Fibroblast of peridontal ligament (primary cell): ENCODE measurements around the gene YPEL1.

Experiments
- DNase-seq: peaks from one replicate; pipeline ENCODE4 v3.0.0-alpha.2; 2010; ENCODE audit errors: extremely low read depth

Gene YPEL1

GRCh38 chr22:21657360-21658032 is 78.1 kb downstream of the YPEL1 start:
- no peak for DNase-seq

- DNase-seq: no peak
Observed at GRCh38 chr22:21657020-21657359, 78.6 kb downstream of the YPEL1 start.

GRCh38 chr22:21652547-21653545 is 82.7 kb downstream of the YPEL1 start:
- DNase-seq: no peak

DNA sequence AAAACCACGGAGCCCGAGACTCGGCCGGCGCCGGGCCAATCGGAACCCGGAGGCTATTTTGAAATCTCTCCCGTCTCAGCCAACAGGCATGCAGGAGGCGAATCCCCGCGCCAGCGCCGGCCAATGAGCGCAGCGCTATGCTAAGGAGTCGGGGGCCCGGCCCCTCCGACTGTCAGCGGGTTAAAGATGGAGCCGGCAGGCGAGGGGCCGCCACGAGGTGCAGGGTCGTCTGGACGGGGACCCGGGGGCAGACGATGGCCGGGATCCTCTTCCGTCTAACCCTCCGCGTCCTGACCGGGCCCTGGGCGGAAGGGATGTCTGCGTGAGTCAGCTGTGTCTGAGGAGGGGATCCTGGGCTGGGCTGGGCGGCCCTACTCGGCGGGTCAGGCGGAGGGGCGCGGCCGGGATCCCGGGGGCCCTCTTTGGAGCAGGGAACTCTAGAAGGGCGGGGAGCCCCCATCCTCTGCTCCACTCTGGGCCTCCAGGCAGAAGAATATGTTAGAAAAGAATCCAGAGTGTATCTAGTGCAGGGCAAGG is 83.5 kb downstream of the YPEL1 start:
- peak; percentile 84 for DNase-seq

DNA sequence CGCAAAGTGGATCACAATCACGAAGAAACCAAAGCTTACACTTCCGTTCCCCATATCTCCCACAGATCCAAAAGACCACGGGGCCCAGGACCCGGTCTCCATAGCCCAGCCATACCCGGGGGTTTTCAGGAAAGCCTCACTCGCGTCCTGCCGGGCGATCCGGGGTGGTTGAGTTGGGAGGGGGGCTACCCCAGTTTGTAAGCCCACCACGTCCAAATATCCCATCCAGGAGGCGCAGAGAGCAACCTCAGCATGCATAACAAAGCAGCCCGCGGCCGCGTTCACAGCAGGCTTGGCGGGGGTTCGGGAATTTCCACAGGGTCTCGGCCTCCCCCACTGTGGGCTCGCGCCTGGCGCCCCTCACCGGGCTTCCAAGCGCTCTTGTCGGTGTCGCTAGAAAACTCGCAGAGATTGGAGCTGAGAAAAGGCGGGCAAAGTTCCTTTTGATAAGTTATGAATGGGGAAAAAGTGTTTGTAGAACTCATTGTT is 84.0 kb downstream of the YPEL1 start:
- DNase-seq: no peak

DNA sequence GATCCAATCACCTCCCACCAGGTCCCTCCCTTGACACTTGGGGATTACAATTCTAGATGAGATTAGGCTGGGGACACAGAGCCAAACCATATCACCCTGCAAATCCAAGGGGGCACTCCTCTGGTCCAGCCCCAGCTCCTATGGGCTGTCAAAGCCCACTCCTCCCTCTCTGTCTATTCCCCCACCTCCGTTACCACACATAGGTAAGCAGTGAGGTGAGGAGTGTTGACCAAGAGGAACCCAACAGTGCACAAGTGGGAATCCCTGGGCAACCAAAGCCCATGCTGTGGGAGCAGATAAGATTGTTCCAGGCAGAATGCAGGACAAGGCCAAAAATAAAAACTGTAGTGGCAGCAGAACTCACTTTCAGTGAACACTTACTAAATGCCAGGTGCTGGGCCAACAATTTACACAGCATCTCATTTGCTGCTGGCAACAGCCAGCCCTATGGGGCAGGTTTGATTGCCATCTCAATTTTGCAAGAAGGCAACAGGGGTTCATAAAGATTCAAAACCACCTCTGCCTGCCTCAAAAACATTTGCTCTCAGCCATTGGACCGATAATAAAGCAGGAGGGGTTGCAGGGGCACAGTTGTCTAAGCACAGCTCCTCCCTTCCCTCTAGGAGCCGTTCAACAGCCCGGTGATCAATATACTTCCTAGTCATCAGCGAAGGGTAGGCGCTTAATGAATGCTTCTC is 84.6 kb downstream of the YPEL1 start:
- DNase-seq: no peak

DNA sequence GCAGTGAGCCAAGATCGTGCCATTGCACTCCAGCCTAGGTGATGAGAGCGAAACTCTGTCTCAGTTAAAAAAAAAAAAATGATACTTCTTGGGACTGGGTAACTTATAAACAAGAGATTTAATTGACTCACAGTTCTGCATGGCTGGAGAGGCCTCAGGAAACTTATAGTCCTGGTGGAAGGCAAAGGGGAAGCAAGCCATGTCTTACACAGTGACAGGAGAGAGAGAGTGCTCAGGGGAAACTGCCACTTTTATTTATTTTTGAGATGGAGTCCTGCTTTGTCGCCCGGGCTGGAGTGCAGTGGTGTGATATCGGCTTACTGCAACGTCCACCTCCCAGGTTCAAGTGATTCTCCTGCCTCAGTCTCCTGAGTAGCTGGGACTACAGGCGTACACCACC is 85.3 kb downstream of the YPEL1 start:
- no peak for DNase-seq
